H1 (cell line): ENCODE measurements around the gene ATP10D.

Experiments used
- BRCA1 ChIP-seq: IDR thresholded peaks from 2 replicates; pipeline ENCODE4 v1.6.1; 2012; ENCODE audit warnings: low read depth, low read length, improper control_type of control experiment
- CEBPB ChIP-seq: IDR thresholded peaks from 2 replicates; pipeline ENCODE4 v1.6.1; 2012; ENCODE audit warnings: low read depth, low read length
- CHD2 ChIP-seq: IDR thresholded peaks from 2 replicates; pipeline ENCODE4 v1.6.1; 2012; ENCODE audit warnings: low read length, improper control_type of control experiment
- EP300 ChIP-seq, 2 experiments: IDR thresholded peaks; 1 replicate in 1 of 2; 2 replicates in 1 of 2; pipeline ENCODE4 v1.6.1; 2011 to 2012; ENCODE audit warnings: low read depth in 2 of 2, low read length in 2 of 2, mild to moderate bottlenecking in 2 of 2, borderline replicate concordance in 1 of 2, inconsistent platforms in 1 of 2, moderate library complexity in 1 of 2
- HDAC2 ChIP-seq, 2 experiments: fragments of 300-600 bp in 1 of 2; sonication (generic) in 1 of 2; IDR thresholded peaks; 2 replicates each; pipeline ENCODE4 v1.6.1; 2011 to 2012; ENCODE audit warnings: low read depth in 2 of 2, low read length in 2 of 2, mild to moderate bottlenecking in 2 of 2, moderate library complexity in 2 of 2, borderline replicate concordance in 1 of 2, inconsistent platforms in 1 of 2
- MAFK ChIP-seq: IDR thresholded peaks from 2 replicates; pipeline ENCODE4 v1.6.1; 2012; ENCODE audit warnings: low read depth, mild to moderate bottlenecking, improper control_type of control experiment, low read length
- POLR2A ChIP-seq, 2 experiments: IDR thresholded peaks; 1 replicate in 1 of 2; 2 replicates in 1 of 2; pipeline ENCODE4 v1.6.1; 2011; ENCODE audit warnings: low read depth in 2 of 2, low read length in 2 of 2, mild to moderate bottlenecking in 2 of 2; ENCODE audit errors: control extremely low read depth in 1 of 2
- POLR2AphosphoS5 ChIP-seq: IDR thresholded peaks from 2 replicates; pipeline ENCODE4 v1.6.1; 2011; ENCODE audit warnings: low read depth, low read length
- RXRA ChIP-seq: IDR thresholded peaks from 2 replicates; pipeline ENCODE4 v1.6.1; 2011; ENCODE audit warnings: low read depth, mild to moderate bottlenecking, low read length, moderate library complexity; ENCODE audit not compliant: insufficient read depth
- TAF1 ChIP-seq: IDR thresholded peaks from 2 replicates; pipeline ENCODE4 v1.6.1; 2011; ENCODE audit warnings: mild to moderate bottlenecking, low read depth, low read length
- TF ChIP-seq, protein P1 (sequence below), 3 experiments: IDR thresholded peaks; 1 replicate in 2 of 3; 2 replicates in 1 of 3; pipeline versions ENCODE4 v1.5.1 to v1.6.1; 2011; ENCODE audit warnings: low read length in 3 of 3, mild to moderate bottlenecking in 3 of 3, inconsistent platforms in 2 of 3, low read depth in 1 of 3, moderate library complexity in 1 of 3; ENCODE audit not compliant: insufficient read depth in 1 of 3; ENCODE audit errors: control extremely low read depth in 1 of 3
- TF ChIP-seq, protein P2 (sequence below): IDR thresholded peaks from 2 replicates; pipeline ENCODE4 v1.6.1; 2012; ENCODE audit warnings: inconsistent platforms
- TF ChIP-seq, protein P3 (sequence below): IDR thresholded peaks from 2 replicates; pipeline ENCODE4 v1.6.1; 2011; ENCODE audit warnings: low read length, improper control_type of control experiment

DNA sequence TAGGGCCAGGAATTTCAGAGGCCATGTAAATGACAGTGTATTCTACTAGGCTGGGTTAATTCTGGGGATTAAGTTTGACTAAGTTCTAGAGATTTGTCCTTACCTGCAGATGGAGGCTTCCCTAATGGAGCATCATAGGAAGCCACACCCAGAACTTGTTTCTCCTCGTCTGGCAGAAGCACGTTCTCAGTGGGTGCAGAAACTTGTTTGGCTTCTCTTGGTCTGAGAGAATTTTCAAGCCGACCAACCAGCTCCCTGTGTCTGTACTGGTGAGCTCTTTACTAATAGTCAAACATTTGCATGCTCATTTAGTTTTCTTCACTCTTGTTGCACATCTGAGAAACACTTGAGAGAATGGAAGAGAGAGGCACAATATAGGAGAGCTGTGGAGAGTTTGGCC lies 907 bp upstream of the ATP10D start:
- TF ChIP-seq, protein P1, sequence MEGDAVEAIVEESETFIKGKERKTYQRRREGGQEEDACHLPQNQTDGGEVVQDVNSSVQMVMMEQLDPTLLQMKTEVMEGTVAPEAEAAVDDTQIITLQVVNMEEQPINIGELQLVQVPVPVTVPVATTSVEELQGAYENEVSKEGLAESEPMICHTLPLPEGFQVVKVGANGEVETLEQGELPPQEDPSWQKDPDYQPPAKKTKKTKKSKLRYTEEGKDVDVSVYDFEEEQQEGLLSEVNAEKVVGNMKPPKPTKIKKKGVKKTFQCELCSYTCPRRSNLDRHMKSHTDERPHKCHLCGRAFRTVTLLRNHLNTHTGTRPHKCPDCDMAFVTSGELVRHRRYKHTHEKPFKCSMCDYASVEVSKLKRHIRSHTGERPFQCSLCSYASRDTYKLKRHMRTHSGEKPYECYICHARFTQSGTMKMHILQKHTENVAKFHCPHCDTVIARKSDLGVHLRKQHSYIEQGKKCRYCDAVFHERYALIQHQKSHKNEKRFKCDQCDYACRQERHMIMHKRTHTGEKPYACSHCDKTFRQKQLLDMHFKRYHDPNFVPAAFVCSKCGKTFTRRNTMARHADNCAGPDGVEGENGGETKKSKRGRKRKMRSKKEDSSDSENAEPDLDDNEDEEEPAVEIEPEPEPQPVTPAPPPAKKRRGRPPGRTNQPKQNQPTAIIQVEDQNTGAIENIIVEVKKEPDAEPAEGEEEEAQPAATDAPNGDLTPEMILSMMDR (IDR thresholded peaks at IDR 0.05; ENCODE audit: control extremely low read depth in 1 of 3, insufficient read depth in 1 of 3, low read depth in 1 of 3, low read length in 3 of 3) = no peak
- TF ChIP-seq CEBPB (no peak), EP300 (IDR thresholded peaks at IDR 0.05; ENCODE audit: borderline replicate concordance in 1 of 2, low read depth in 2 of 2, low read length in 2 of 2) (no peak), BRCA1 (no peak), MAFK (no peak), HDAC2 (IDR thresholded peaks at IDR 0.05; ENCODE audit: borderline replicate concordance in 1 of 2, low read depth in 2 of 2, low read length in 2 of 2) (no peak), POLR2A (IDR thresholded peaks at IDR 0.05; ENCODE audit: control extremely low read depth in 1 of 2, low read depth in 2 of 2, low read length in 2 of 2) (no peak), POLR2AphosphoS5 (no peak), TAF1 (no peak), RXRA (no peak), CHD2 (no peak)
- TF ChIP-seq, protein P2, sequence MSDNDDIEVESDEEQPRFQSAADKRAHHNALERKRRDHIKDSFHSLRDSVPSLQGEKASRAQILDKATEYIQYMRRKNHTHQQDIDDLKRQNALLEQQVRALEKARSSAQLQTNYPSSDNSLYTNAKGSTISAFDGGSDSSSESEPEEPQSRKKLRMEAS = no peak
- TF ChIP-seq, protein P3, sequence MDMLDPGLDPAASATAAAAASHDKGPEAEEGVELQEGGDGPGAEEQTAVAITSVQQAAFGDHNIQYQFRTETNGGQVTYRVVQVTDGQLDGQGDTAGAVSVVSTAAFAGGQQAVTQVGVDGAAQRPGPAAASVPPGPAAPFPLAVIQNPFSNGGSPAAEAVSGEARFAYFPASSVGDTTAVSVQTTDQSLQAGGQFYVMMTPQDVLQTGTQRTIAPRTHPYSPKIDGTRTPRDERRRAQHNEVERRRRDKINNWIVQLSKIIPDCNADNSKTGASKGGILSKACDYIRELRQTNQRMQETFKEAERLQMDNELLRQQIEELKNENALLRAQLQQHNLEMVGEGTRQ = no peak
